Right lobe of liver (tissue), 6 donors: ENCODE results near the gene DECR2. TPM values are rescaled to one million over a fixed set of nuclear protein-coding genes. Genes with fewer than 3 reads are reported as not detected.
"Not testable (repeated sequence)": the region's sequence is repeated elsewhere in the genome, so short reads cannot be mapped to it uniquely, and the experiment has no call there.

ENCODE experiments used
- ATAC-seq, 4 donors: fragments of 200-7000 bp; cut with Tn5 transposase; one replicate each; pipeline ENCODE4 v1.9.1; 2020; ENCODE audit warnings: mild to moderate bottlenecking in 4 of 4, moderate library complexity in 4 of 4
- DNase-seq, 3 donors: peaks; one replicate each; pipeline ENCODE4 v3.0.0-alpha.2; 2020
- H3K27ac ChIP-seq, 3 donors: fragments of 200-600 bp; one replicate each; pipeline ENCODE4 v1.8.0; 2022
- H3K27me3 ChIP-seq, 2 donors: fragments of 200-600 bp; one replicate each; pipeline ENCODE4 v1.8.0; 2022
- H3K36me3 ChIP-seq, 4 donors: fragments of 200-600 bp; sonication (generic) in 1 of 4; one replicate each; pipeline versions ENCODE4 v1.5.1 to v1.8.0; 2017 to 2022; ENCODE audit warnings: control low read depth in 1 of 4
- H3K4me1 ChIP-seq, 4 donors: fragments of 200-600 bp; sonication (generic) in 1 of 4; one replicate each; pipeline versions ENCODE4 v1.5.1 to v1.8.0; 2017 to 2022; ENCODE audit warnings: control low read depth in 1 of 4
- H3K4me3 ChIP-seq, 3 donors: fragments of 200-600 bp; one replicate each; pipeline ENCODE4 v1.8.0; 2022
- H3K9me3 ChIP-seq, 4 donors: fragments of 200-600 bp; sonication (generic) in 1 of 4; one replicate each; pipeline versions ENCODE4 v1.5.1 to v1.8.0; 2017 to 2022; ENCODE audit warnings: control low read depth in 1 of 4
- POLR2A ChIP-seq: fragments of 450-650 bp; IDR thresholded peaks from one replicate; pipeline ENCODE4 v1.6.1; 2017; ENCODE audit warnings: antibody characterized with exemption, mild to moderate bottlenecking
- WGBS: methylation state at CpG from one replicate; pipeline ENCODE4 v1.1.6; 2018; ENCODE audit warnings: low coverage, low lambda C conversion rate; ENCODE audit not compliant: insufficient coverage; ENCODE audit errors: missing lambda C conversion rate; 5-methylcytosine and 5-hydroxymethylcytosine counted together
- intact Hi-C, 2 donors: fragments of 100-400 bp; cut with DNase I; formaldehyde crosslinking; loops; one replicate each; pipeline versions ENCODE4 v1.11.2 to v1.14.1; 2022
- total RNA-seq, 6 experiments: library from RNA; depleted of rRNA in 2 of 6; stranded (reverse); fragments of >200 nt in 2 of 6; fragmentation: NEBNext Ultra II Directional in 3 of 6; extraction: Animal tissue kit (Norgen Biotek cat#: 25700) in 3 of 6; gene quantifications; one replicate each; pipeline versions ENCODE4 v1.1.0 to v1.2.4, GENCODE V29; 2016 to 2023
- TF ChIP-seq, protein P1 (sequence below), 4 donors: fragments of 200-600 bp in 3 of 4; fragments of 450-650 bp in 1 of 4; IDR thresholded peaks; one replicate each; pipeline versions ENCODE4 v1.5.1 to v1.8.0; 2016 to 2022; ENCODE audit warnings: antibody characterized with exemption in 4 of 4, mild to moderate bottlenecking in 2 of 4
- donor health status: DM: no; HTN: yes; CAD: no.
- donor health status: DM: no; HTN: no; CAD: no.
- donor health status: DM: no; HTN: no; CAD: no.
- donor health status: DM: no; HTN: yes; CAD: no.
- donor health status: DM: no; HTN: yes; CAD: no.

Gene DECR2
- total RNA-seq, 6 experiments from 2014 or later, result 73.6 to 169 (median 97.0) TPM

DNA sequence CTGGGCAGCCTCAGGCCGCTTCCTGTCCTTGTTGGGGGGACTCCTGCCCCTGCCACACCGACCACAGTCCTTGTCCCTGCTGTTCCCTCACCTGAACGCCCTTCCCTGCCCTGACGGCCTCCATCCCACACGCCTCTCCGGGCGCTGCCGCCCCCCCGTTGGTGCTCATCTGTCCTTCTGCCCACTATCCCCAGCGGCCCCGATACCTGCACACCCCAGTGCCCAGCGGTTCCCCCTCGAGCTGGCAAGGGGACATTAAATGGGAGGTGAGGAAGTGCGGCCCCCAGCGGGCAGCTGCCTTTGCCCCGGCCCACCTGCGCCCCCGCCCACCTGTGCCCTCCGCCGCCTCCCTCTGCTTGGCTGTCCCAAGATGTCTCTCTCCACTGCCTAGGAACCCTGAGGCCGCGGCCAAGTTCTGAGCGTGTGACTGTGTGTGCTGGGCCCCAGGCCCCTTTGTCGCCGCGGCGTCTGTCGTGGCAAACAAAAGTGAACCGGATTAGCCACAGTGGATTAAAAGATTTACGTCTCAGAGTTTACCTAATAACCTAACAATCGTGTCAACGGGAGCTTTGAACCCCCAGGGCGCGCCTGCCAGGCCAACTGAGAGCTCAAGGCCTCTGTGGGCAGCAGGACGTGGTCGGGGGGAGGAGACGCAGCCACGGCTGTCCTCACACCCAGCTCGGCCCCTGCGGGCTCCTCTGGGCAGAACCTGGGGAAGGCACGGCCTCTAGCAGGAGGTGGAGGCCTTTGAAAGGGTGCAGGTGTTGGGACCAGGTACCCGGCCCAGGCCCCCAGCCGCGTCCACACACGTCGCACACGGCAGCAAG is 41.6 kb upstream of the DECR2 start:
- Histone ChIP-seq H3K27ac (no peak overlapping the region), H3K36me3 (no peaks in the 10 kb centered on the region), H3K27me3 (no peaks in the 10 kb centered on the region), H3K4me3 (no peak overlapping the region), H3K4me1 (no peaks in the 10 kb centered on the region), H3K9me3 (no peaks in the 10 kb centered on the region)
- intact Hi-C loops, result loop anchor here in 1 of 2 donors (10.0 kb wide), 1 partner anchor 125 kb away; the partner anchor contains the start of gene FAM234A
- DNase-seq, result peak in 1 of 3 donors; percentile 42
- TF ChIP-seq, protein P1, sequence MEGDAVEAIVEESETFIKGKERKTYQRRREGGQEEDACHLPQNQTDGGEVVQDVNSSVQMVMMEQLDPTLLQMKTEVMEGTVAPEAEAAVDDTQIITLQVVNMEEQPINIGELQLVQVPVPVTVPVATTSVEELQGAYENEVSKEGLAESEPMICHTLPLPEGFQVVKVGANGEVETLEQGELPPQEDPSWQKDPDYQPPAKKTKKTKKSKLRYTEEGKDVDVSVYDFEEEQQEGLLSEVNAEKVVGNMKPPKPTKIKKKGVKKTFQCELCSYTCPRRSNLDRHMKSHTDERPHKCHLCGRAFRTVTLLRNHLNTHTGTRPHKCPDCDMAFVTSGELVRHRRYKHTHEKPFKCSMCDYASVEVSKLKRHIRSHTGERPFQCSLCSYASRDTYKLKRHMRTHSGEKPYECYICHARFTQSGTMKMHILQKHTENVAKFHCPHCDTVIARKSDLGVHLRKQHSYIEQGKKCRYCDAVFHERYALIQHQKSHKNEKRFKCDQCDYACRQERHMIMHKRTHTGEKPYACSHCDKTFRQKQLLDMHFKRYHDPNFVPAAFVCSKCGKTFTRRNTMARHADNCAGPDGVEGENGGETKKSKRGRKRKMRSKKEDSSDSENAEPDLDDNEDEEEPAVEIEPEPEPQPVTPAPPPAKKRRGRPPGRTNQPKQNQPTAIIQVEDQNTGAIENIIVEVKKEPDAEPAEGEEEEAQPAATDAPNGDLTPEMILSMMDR (IDR thresholded peaks at IDR 0.05), result no peak
- TF ChIP-seq POLR2A, result no peak
- no peak for ATAC-seq
- 80% methylated on average over 15 of the region's 47 CpGs for WGBS

DNA sequence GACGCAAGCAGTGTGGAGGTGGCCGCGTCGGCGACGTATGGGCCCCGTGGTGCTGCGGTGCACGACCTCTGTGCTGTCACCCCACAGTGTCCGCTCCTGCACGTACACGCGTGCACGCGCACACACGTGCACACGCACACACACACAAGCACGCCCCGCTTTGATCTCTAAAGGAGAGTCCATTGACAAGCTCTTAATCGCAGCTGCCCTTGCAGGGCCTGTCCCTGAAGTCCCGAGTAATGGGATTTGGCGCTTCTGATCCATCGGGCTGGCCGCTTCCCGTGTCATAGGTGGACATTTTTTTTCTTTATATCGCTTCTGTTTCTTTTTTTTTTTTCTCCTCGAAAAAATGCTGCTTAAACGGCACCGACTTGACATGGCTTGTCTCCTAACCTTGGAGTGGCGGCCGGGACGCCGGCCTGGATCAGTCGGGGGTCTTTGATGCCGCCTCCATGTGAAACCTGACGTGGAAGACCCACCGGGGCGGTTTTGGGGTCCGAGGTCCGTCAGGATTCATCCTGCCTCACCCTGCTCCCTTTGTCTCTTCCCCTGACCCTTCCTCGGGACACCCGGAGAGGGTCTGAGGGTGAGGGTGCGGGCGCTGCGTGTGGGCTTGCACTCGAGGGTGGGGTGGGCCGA is 40.9 kb upstream of the DECR2 start:
- Histone ChIP-seq H3K27me3 (no peaks in the 10 kb centered on the region), H3K9me3 (no peaks in the 10 kb centered on the region), H3K36me3 (no peaks in the 10 kb centered on the region), H3K4me1 (no peaks in the 10 kb centered on the region), H3K27ac (no peak overlapping the region), H3K4me3 (no peak overlapping the region)
- no peak for DNase-seq
- TF ChIP-seq, protein P1 (IDR thresholded peaks at IDR 0.05), result no peak
- no peak for TF ChIP-seq POLR2A
- ATAC-seq, result no peak
- 68% methylated on average over 8 of the region's 47 CpGs for WGBS
- intact Hi-C loops, result loop anchor here in 1 of 2 donors (10.0 kb wide), 1 partner anchor 126 kb away; the partner anchor contains the start of gene FAM234A

DNA sequence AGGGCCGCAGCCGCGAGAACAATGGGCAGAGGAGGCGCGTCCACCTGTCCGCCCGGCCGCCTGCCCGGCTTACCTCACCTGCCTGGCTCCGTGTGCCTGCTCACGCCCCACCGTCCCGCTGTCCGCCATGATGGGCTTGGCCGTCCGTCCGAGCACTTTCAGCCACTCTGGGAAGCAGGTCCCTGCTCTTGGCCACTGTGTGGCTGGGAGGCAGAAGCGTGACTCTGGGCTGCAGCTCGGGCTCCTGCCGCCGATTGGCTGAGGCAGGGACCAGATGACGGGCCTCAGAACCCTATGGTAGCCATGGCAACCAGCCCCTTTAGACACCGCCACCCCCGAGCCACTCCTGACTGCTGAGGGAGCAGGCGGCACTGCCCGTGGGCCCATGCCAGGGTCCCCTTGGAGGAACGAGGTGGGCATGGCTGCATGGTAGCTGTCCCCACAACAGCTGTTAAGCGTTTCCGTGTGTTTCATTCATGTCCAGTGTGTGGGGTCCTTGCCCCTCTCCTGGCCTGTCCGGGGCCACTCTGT is 40.3 kb upstream of the DECR2 start:
- intact Hi-C loops, result loop anchor here in 1 of 2 donors (10.0 kb wide), 1 partner anchor 127 kb away; the partner anchor contains the start of gene FAM234A
- H3K36me3 ChIP-seq, result peaks cover 0 to under 1% (median 0%) of the 10 kb centered on the region in 4 donors
- H3K4me1 ChIP-seq, result no peaks in the 10 kb centered on the region
- DNase-seq (peak in 1 of 3 donors; percentile 45), ATAC-seq (no peak)
- 30% methylated on average over 2 of the region's 30 CpGs for WGBS
- TF ChIP-seq POLR2A, result no peak
- TF ChIP-seq, protein P1 (IDR thresholded peaks at IDR 0.05), result no peak
- H3K9me3 ChIP-seq, result no peaks in the 10 kb centered on the region
- no peak overlapping the region for H3K27ac ChIP-seq
- no peaks in the 10 kb centered on the region for H3K27me3 ChIP-seq
- no peak overlapping the region for H3K4me3 ChIP-seq

DNA sequence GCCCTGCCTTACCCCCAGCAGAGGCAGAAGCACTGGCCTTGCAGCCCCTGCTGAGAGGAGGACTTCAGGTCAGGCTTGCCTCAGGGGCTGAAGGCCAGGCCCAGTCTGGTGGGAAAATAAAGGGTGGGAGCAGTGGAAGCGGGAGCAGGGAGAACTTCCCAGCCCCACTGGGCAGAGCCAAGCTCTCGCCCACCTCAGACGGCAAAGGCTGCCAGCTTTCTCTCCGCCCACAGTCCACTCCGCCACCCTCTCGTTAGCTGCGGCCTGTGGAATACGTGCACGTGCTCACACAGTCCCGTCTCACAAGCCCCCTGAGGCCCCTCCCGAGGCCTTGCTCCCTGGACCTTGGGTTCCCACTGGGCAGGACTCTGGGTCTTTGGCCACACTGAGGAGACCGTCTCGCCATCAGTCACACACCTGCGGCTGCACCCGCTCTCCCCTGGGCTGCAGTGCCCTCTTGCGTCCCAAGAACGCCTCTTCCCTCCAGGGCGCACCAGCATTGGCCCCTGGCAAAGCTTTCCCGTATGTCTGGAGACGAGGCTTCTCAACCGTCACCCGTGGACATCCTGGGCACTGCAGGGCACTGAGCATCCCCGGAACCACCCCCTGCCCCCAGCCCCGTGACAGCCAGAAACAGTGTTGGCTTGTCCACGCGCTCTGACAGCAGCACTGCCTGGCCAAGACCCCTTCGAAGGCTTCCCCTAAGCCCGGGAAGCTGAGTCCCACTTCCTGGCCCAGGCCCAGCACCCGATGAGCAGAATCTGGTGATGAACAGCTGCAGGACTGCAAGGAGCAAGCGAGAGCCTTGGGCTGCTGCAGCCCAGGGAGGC is 39.6 kb upstream of the DECR2 start:
- Histone ChIP-seq H3K4me3 (no peak overlapping the region), H3K27ac (no peak overlapping the region), H3K4me1 (no peaks in the 10 kb centered on the region), H3K36me3 (peaks cover 0 to 6% (median 0%) of the 10 kb centered on the region in 4 donors), H3K27me3 (no peaks in the 10 kb centered on the region), H3K9me3 (no peaks in the 10 kb centered on the region)
- peak; percentile 85 to 95 (median 91) for ATAC-seq
- intact Hi-C loops, result loop anchor here in 1 of 2 donors (10.0 kb wide), 1 partner anchor 127 kb away; the partner anchor contains the start of gene FAM234A
- 13% methylated on average over 7 of the region's 30 CpGs for WGBS
- TF ChIP-seq, protein P1 (IDR thresholded peaks at IDR 0.05), result peak; percentile 64 to 82 (median 80)
- TF ChIP-seq POLR2A, result no peak
- peak; percentile 81 to 85 (median 84) for DNase-seq

DNA sequence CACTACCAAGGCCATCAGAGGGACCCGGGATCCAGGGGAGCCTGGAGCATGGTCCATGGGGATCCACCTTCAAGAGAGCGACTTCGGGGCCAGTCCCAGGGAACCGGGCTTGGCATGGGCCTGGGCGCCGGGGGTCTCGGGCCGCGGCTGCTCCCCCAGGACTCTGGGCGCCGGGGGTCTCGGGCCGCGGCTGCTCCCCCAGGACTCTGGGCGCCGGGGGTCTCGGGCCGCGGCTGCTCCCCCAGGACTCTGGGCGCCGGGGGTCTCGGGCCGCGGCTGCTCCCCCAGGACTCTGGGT is 39.0 kb upstream of the DECR2 start:
- ATAC-seq, result not testable (repeated sequence)
- intact Hi-C loops, result loop anchor here in 1 of 2 donors (10.0 kb wide), 1 partner anchor 128 kb away; the partner anchor contains the start of gene FAM234A

More for the DNA sequence above, 39.0 kb upstream of the DECR2 start:
- DNase-seq, H3K27ac ChIP-seq, H3K4me3 ChIP-seq, H3K27me3 ChIP-seq, H3K9me3 ChIP-seq, H3K4me1 ChIP-seq: not testable (repeated sequence)
- peaks cover 0 to 11% (median 0%) of the 10 kb centered on the region in 4 donors for H3K36me3 ChIP-seq
- no CpG with 5 or more reads among the region's 24 CpGs for WGBS
